Activated CD4-positive, alpha-beta T cell treated with anti-CD3 and anti-CD28 coated beads, Interleukin-2, Interleukin-4, amounts not matched to agents 100 ng/mL and 50 ng/mL, durations not matched to agents 16 hours and 8 hours (primary cell): ENCODE data around the gene BBS9.
"Not testable (repeated sequence)": the region's sequence is repeated elsewhere in the genome, so short reads cannot be mapped to it uniquely, and the experiment has no call there.

Experiments
- DNase-seq: peaks from one replicate; pipeline ENCODE4 v3.0.0-alpha.2; 2020; ENCODE audit warnings: low spot score

BBS9 gene

GRCh38 chr7:33128990-33129805 lies at the start of gene BBS9:
TSS of gene BBS9 (plus strand) at chr7:33129564. CDS start at chr7:33146253, 16,689 bp downstream.
- peak; percentile 91 for DNase-seq

- no peak for DNase-seq
These were observed 49.3 kb upstream of the BBS9 start for GRCh38 chr7:33079763-33080690.

GRCh38 chr7:33087356-33087755 lies 42.0 kb upstream of the BBS9 start:
- DNase-seq: no peak

GRCh38 chr7:33087858-33088257 lies 41.5 kb upstream of the BBS9 start:
- DNase-seq: no peak

GRCh38 chr7:33089142-33089541 lies 40.2 kb upstream of the BBS9 start:
- no peak for DNase-seq

- DNase-seq: no peak
These were observed 38.2 kb upstream of the BBS9 start for GRCh38 chr7:33091111-33091531.

- no peak for DNase-seq
These were observed 37.6 kb upstream of the BBS9 start for GRCh38 chr7:33091641-33092191.

- no peak for DNase-seq
These were observed 36.1 kb upstream of the BBS9 start for GRCh38 chr7:33093266-33093665.

- DNase-seq: not testable (repeated sequence)
These were observed 34.6 kb upstream of the BBS9 start for GRCh38 chr7:33094745-33095275.

GRCh38 chr7:33099154-33099940 lies 30.0 kb upstream of the BBS9 start:
- no peak for DNase-seq

GRCh38 chr7:33100770-33101169 lies 28.6 kb upstream of the BBS9 start:
- no peak for DNase-seq

- DNase-seq: no peak
These were observed 27.5 kb upstream of the BBS9 start for GRCh38 chr7:33101906-33102305.

- DNase-seq: peak; percentile 32
These were observed 22.0 kb upstream of the BBS9 start for GRCh38 chr7:33107136-33108066.

GRCh38 chr7:33108554-33109004 lies 20.8 kb upstream of the BBS9 start:
- DNase-seq: peak; percentile 24

- peak; percentile 76 for DNase-seq
These were observed 20.2 kb upstream of the BBS9 start, which contains the start of gene RP9 for GRCh38 chr7:33109005-33109757. TSS of gene RP9 (minus strand) at chr7:33109404. CDS start at chr7:33109372, 32 bp downstream.

GRCh38 chr7:33109758-33110238 lies 19.6 kb upstream of the BBS9 start:
- no peak for DNase-seq

- no peak for DNase-seq
These were observed 17.8 kb upstream of the BBS9 start for GRCh38 chr7:33111614-33112013.

- DNase-seq: no peak
These were observed 14.4 kb upstream of the BBS9 start for GRCh38 chr7:33114976-33115375.

- no peak for DNase-seq
These were observed 11.0 kb upstream of the BBS9 start for GRCh38 chr7:33118383-33118782.
